Breast epithelium (tissue), 4 donors: ENCODE data around the gene MDM4. TPM values are rescaled to one million over a fixed set of nuclear protein-coding genes. Genes with fewer than 3 reads are reported as not detected.

Source experiments
- DNase-seq, 2 donors: peaks; one replicate each; pipeline ENCODE4 v3.0.0-alpha.2; 2019; ENCODE audit warnings: low spot score in 2 of 2
- H3K27ac ChIP-seq, 2 donors: fragments of 200-600 bp; sonication (generic) in 1 of 2; one replicate each; pipeline ENCODE4 v1.5.1; 2016 to 2019; ENCODE audit warnings: mild to moderate bottlenecking in 1 of 2
- H3K27me3 ChIP-seq, 2 donors: fragments of 200-600 bp; sonication (generic) in 1 of 2; one replicate each; pipeline versions ENCODE4 v1.5.1 to v1.6.0; 2017 to 2019; ENCODE audit warnings: control low read depth in 1 of 2, mild to moderate bottlenecking in 1 of 2
- H3K36me3 ChIP-seq: fragments of 200-600 bp; one replicate; pipeline ENCODE4 v1.5.1; 2019
- H3K4me1 ChIP-seq, 2 donors: fragments of 200-600 bp; sonication (generic); one replicate each; pipeline ENCODE4 v1.5.1; 2016 to 2019; ENCODE audit warnings: control low read depth in 1 of 2
- H3K4me3 ChIP-seq, 3 donors: fragments of 200-600 bp; sonication (generic); 1 replicate in 2 of 3; 2 replicates in 1 of 3; pipeline ENCODE4 v1.5.1; 2016 to 2019; ENCODE audit warnings: mild to moderate bottlenecking in 3 of 3, moderate library complexity in 2 of 3
- H3K9me3 ChIP-seq, 2 donors: fragments of 200-600 bp; sonication (generic) in 1 of 2; one replicate each; pipeline ENCODE4 v1.5.1; 2016 to 2019; ENCODE audit warnings: control low read depth in 1 of 2
- CTCF ChIP-seq, 3 donors: fragments of 450-650 bp; IDR thresholded peaks; one replicate each; pipeline ENCODE4 v1.5.1; 2016 to 2017; ENCODE audit warnings: antibody characterized with exemption in 3 of 3, mild to moderate bottlenecking in 3 of 3, moderate library complexity in 3 of 3
- POLR2A ChIP-seq: fragments of 450-650 bp; IDR thresholded peaks from one replicate; pipeline ENCODE4 v1.6.1; 2016; ENCODE audit warnings: antibody characterized with exemption, mild to moderate bottlenecking, moderate library complexity
- POLR2AphosphoS5 ChIP-seq, 3 donors: sonication (generic); formaldehyde crosslinking; IDR thresholded peaks; one replicate each; pipeline ENCODE4 v1.6.1; 2017; ENCODE audit warnings: antibody characterized with exemption in 3 of 3
- intact Hi-C: fragments of 100-400 bp; cut with DNase I; formaldehyde crosslinking; loops from one replicate; pipeline ENCODE4 v1.15.1; 2023; ENCODE audit warnings: low total_unique reads
- total RNA-seq, 3 donors: library from RNA; depleted of rRNA; stranded (reverse); fragments of >200 nt; gene quantifications; one replicate each; pipeline ENCODE4 v1.1.0, GENCODE V29; 2016

The MDM4 gene
- total RNA-seq, 3 donors from 2014 or later: 63.5 to 128 (median 103) TPM

DNA sequence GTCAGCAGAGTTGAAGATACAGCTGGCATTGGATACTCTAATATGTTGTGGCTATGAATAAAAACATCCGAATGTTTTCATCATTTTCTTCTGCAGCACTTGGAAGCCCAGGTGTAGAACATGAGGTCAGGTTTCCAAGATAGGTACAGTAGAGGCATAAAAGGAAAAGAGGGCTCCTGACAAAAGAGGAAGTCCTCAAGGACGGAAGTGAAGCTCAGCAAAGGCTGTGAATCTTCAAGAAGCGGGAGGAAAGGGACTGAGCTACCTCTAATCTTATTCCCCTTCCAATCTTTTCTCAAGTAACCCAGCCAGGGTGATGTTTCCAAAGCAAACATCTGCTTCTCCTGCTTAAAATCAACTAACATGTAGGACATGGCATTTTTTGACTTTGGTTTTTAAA lies 17.2 kb upstream of the MDM4 start:
- Histone ChIP-seq H3K27me3 (no peaks in the 10 kb centered on the region), H3K4me3 (no peak overlapping the region), H3K36me3 (no peaks in the 10 kb centered on the region), H3K9me3 (no peaks in the 10 kb centered on the region), H3K27ac (no peak overlapping the region), H3K4me1 (no peaks in the 10 kb centered on the region)
- no peak for DNase-seq
- intact Hi-C loops: no loop called here
- no peak for TF ChIP-seq CTCF (IDR thresholded peaks at IDR 0.05)
- no peak for TF ChIP-seq POLR2AphosphoS5 (IDR thresholded peaks at IDR 0.05)
- no peak for TF ChIP-seq POLR2A

DNA sequence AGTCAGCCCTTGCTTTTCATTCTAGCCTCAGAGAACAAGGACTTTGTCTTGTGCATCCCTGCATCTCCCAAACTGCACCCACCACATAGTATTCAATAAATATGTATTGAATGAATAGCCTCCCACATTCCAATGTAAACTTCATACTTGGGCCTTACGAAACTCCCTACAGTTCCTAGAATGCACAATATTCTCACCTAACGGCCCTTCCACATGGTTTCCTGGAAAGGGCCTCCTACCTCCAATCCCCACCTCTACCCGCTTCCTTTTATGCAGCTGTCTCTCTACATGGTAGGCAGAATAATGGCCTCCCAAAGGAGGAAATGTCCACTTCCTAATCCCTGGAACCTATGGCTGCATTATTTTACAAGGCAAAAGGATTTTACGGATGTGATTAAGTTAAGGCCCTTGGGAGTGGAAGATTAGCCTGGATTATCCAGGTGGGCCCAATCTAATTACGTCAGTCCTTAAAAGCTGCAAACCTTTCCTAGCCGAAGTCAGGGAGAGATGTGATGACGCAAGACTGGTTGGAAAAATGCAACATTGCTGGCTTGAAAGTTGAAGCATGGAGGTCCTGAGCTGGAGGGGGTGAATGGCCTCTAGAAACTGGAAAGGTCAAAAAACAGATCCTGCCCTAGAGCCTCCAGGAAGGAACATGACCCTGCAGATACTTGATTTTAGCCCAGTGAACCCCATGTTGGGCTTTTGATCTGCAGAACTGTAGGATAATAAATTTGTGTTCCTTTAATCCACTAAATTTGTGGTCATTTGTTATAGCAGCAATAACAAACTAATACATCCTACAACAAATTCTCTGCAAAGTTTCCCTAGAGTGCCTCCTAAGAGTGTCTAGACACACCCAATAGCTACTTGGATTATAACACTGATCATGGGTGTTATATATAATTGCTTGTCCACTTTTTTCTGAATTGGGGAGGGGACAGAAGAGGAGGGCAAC lies 16.4 kb upstream of the MDM4 start:
- DNase-seq: no peak
- Histone ChIP-seq H3K9me3 (no peaks in the 10 kb centered on the region), H3K27ac (no peak overlapping the region), H3K4me1 (no peaks in the 10 kb centered on the region), H3K36me3 (no peaks in the 10 kb centered on the region), H3K27me3 (no peaks in the 10 kb centered on the region), H3K4me3 (no peak overlapping the region)
- intact Hi-C loops: loop anchor here (5.0 to 10.0 kb wide), 2 partner anchors 52 to 1915 kb away; no protein-coding TSS in a partner anchor
- TF ChIP-seq CTCF (IDR thresholded peaks at IDR 0.05) (no peak), POLR2AphosphoS5 (IDR thresholded peaks at IDR 0.05) (no peak)

DNA sequence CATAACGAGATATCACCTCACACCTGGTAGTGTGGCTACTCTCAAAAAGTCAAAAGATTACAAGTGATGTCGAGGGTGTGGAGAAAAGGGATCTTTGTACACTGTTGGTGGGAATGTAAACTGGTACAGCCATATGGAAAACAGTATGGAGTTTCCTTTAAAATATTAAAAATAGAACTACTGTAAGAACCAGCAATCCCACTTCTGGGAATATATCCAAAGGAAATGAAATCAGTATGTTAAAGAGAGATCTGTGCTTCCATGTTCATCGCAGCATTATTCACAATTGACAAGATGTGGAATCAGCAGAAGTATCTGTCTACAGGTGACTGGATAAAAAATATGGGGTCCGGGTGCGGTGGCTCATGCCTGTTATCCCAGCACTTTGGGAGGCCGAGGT lies 14.0 kb upstream of the MDM4 start:
- Histone ChIP-seq H3K4me1 (no peaks in the 10 kb centered on the region), H3K27ac (no peak overlapping the region), H3K36me3 (no peaks in the 10 kb centered on the region), H3K4me3 (no peak overlapping the region), H3K9me3 (no peaks in the 10 kb centered on the region), H3K27me3 (no peaks in the 10 kb centered on the region)
- TF ChIP-seq POLR2AphosphoS5 (IDR thresholded peaks at IDR 0.05) (no peak), CTCF (IDR thresholded peaks at IDR 0.05) (no peak), POLR2A (no peak)
- DNase-seq: no peak
- intact Hi-C loops: loop anchor here (5.0 to 10.0 kb wide), 2 partner anchors 55 to 1917 kb away; no protein-coding TSS in a partner anchor

- intact Hi-C loops: loop anchor here (5.0 to 10.0 kb wide), 2 partner anchors 56 to 1919 kb away; no protein-coding TSS in a partner anchor
- Histone ChIP-seq H3K4me3 (no peak overlapping the region), H3K9me3 (no peaks in the 10 kb centered on the region), H3K36me3 (no peaks in the 10 kb centered on the region), H3K27me3 (no peaks in the 10 kb centered on the region), H3K4me1 (no peaks in the 10 kb centered on the region), H3K27ac (no peak overlapping the region)
- no peak for DNase-seq
- TF ChIP-seq POLR2A (no peak), CTCF (IDR thresholded peaks at IDR 0.05) (peak; percentile 74 to 89 (median 76))
These were observed 12.9 kb upstream of the MDM4 start for GRCh38 chr1:204503122-204503912.
